ENCODE results near the gene UVRAG. TPM values are rescaled to one million over a fixed set of nuclear protein-coding genes. Genes with fewer than 3 reads are reported as not detected.
"Not testable (repeated sequence)": the region's sequence is repeated elsewhere in the genome, so short reads cannot be mapped to it uniquely, and the experiment has no call there.

Gene UVRAG
- total RNA-seq, 1 donor from 2014 or later, result 14.1 TPM

- Histone ChIP-seq H3K9me3 (ENCODE audit: control insufficient read depth in 3 of 3, low read length in 3 of 3) (no peaks in the 10 kb centered on the region), H3K9ac (ENCODE audit: low read depth in 1 of 3, low read length in 3 of 3) (no peak overlapping the region), H3K4me1 (ENCODE audit: control insufficient read depth in 3 of 3, insufficient read depth in 3 of 3, low read length in 3 of 3) (peaks cover 13 to 16% (median 15%) of the 10 kb centered on the region in 3 donors), H3K27ac (ENCODE audit: low read depth, low read length) (no peak overlapping the region), H3K36me3 (ENCODE audit: control insufficient read depth in 3 of 3, insufficient read depth in 3 of 3, low read length in 3 of 3) (no peaks in the 10 kb centered on the region), H3K27me3 (ENCODE audit: control insufficient read depth in 3 of 3, insufficient read depth in 3 of 3, low read length in 3 of 3) (no peaks in the 10 kb centered on the region), H3K4me3 (ENCODE audit: low read length in 3 of 3) (no peak overlapping the region)
Measured at GRCh38 chr11:75920848-75921247, 105.8 kb downstream of the UVRAG start.

- Histone ChIP-seq H3K9ac (ENCODE audit: low read depth in 1 of 3, low read length in 3 of 3) (no peak overlapping the region), H3K27ac (ENCODE audit: low read depth, low read length) (no peak overlapping the region)
Measured at GRCh38 chr11:75921808-75922207, 106.8 kb downstream of the UVRAG start.

GRCh38 chr11:75924966-75925784 lies 110.2 kb downstream of the UVRAG start:
- Histone ChIP-seq H3K4me3 (ENCODE audit: low read length in 3 of 3) (no peak overlapping the region), H3K9ac (ENCODE audit: low read depth in 1 of 3, low read length in 3 of 3) (no peak overlapping the region), H3K36me3 (ENCODE audit: control insufficient read depth in 3 of 3, insufficient read depth in 3 of 3, low read length in 3 of 3) (no peaks in the 10 kb centered on the region), H3K4me1 (ENCODE audit: control insufficient read depth in 3 of 3, insufficient read depth in 3 of 3, low read length in 3 of 3) (peaks cover 5 to 6% (median 6%) of the 10 kb centered on the region in 3 donors), H3K27ac (ENCODE audit: low read depth, low read length) (no peak overlapping the region), H3K9me3 (ENCODE audit: control insufficient read depth in 3 of 3, low read length in 3 of 3) (no peaks in the 10 kb centered on the region), H3K27me3 (ENCODE audit: control insufficient read depth in 3 of 3, insufficient read depth in 3 of 3, low read length in 3 of 3) (no peaks in the 10 kb centered on the region)

More at GRCh38 chr11:75921808-75922207, 106.8 kb downstream of the UVRAG start:
- no peaks in the 10 kb centered on the region for H3K9me3 ChIP-seq (ENCODE audit: control insufficient read depth in 3 of 3, low read length in 3 of 3)
- H3K27me3 ChIP-seq (ENCODE audit: control insufficient read depth in 3 of 3, insufficient read depth in 3 of 3, low read length in 3 of 3), result no peaks in the 10 kb centered on the region
- H3K4me1 ChIP-seq (ENCODE audit: control insufficient read depth in 3 of 3, insufficient read depth in 3 of 3, low read length in 3 of 3), result peaks cover 13 to 16% (median 15%) of the 10 kb centered on the region in 3 donors
- no peak overlapping the region for H3K4me3 ChIP-seq (ENCODE audit: low read length in 3 of 3)
- no peaks in the 10 kb centered on the region for H3K36me3 ChIP-seq (ENCODE audit: control insufficient read depth in 3 of 3, insufficient read depth in 3 of 3, low read length in 3 of 3)

GRCh38 chr11:75925785-75926164 lies 110.8 kb downstream of the UVRAG start:
- H3K4me3 ChIP-seq (ENCODE audit: low read length in 3 of 3), result no peak overlapping the region
- no peaks in the 10 kb centered on the region for H3K36me3 ChIP-seq (ENCODE audit: control insufficient read depth in 3 of 3, insufficient read depth in 3 of 3, low read length in 3 of 3)
- H3K27me3 ChIP-seq (ENCODE audit: control insufficient read depth in 3 of 3, insufficient read depth in 3 of 3, low read length in 3 of 3), result no peaks in the 10 kb centered on the region
- no peak overlapping the region for H3K9ac ChIP-seq (ENCODE audit: low read depth in 1 of 3, low read length in 3 of 3)
- peaks cover 5 to 6% (median 6%) of the 10 kb centered on the region in 3 donors for H3K4me1 ChIP-seq (ENCODE audit: control insufficient read depth in 3 of 3, insufficient read depth in 3 of 3, low read length in 3 of 3)
- no peaks in the 10 kb centered on the region for H3K9me3 ChIP-seq (ENCODE audit: control insufficient read depth in 3 of 3, low read length in 3 of 3)
- H3K27ac ChIP-seq (ENCODE audit: low read depth, low read length), result no peak overlapping the region

GRCh38 chr11:75929706-75930105 lies 114.7 kb downstream of the UVRAG start:
- Histone ChIP-seq H3K36me3 (ENCODE audit: control insufficient read depth in 3 of 3, insufficient read depth in 3 of 3, low read length in 3 of 3) (no peaks in the 10 kb centered on the region), H3K9ac (ENCODE audit: low read depth in 1 of 3, low read length in 3 of 3) (no peak overlapping the region), H3K27ac (ENCODE audit: low read depth, low read length) (no peak overlapping the region), H3K4me3 (ENCODE audit: low read length in 3 of 3) (no peak overlapping the region), H3K27me3 (ENCODE audit: control insufficient read depth in 3 of 3, insufficient read depth in 3 of 3, low read length in 3 of 3) (no peaks in the 10 kb centered on the region), H3K9me3 (ENCODE audit: control insufficient read depth in 3 of 3, low read length in 3 of 3) (no peaks in the 10 kb centered on the region), H3K4me1 (ENCODE audit: control insufficient read depth in 3 of 3, insufficient read depth in 3 of 3, low read length in 3 of 3) (peaks cover 4 to 5% (median 5%) of the 10 kb centered on the region in 3 donors)

- Histone ChIP-seq H3K9ac (ENCODE audit: low read depth in 1 of 3, low read length in 3 of 3) (no peak overlapping the region), H3K27me3 (ENCODE audit: control insufficient read depth in 3 of 3, insufficient read depth in 3 of 3, low read length in 3 of 3) (no peaks in the 10 kb centered on the region), H3K9me3 (ENCODE audit: control insufficient read depth in 3 of 3, low read length in 3 of 3) (no peaks in the 10 kb centered on the region), H3K4me1 (ENCODE audit: control insufficient read depth in 3 of 3, insufficient read depth in 3 of 3, low read length in 3 of 3) (no peaks in the 10 kb centered on the region), H3K36me3 (ENCODE audit: control insufficient read depth in 3 of 3, insufficient read depth in 3 of 3, low read length in 3 of 3) (no peaks in the 10 kb centered on the region), H3K27ac (ENCODE audit: low read depth, low read length) (no peak overlapping the region), H3K4me3 (ENCODE audit: low read length in 3 of 3) (no peak overlapping the region)
Measured at GRCh38 chr11:75930534-75930933, 115.5 kb downstream of the UVRAG start.

GRCh38 chr11:75931124-75931523 lies 116.1 kb downstream of the UVRAG start:
- Histone ChIP-seq H3K4me1 (ENCODE audit: control insufficient read depth in 3 of 3, insufficient read depth in 3 of 3, low read length in 3 of 3) (no peaks in the 10 kb centered on the region), H3K9me3 (ENCODE audit: control insufficient read depth in 3 of 3, low read length in 3 of 3) (no peaks in the 10 kb centered on the region), H3K4me3 (ENCODE audit: low read length in 3 of 3) (no peak overlapping the region), H3K27me3 (ENCODE audit: control insufficient read depth in 3 of 3, insufficient read depth in 3 of 3, low read length in 3 of 3) (no peaks in the 10 kb centered on the region), H3K36me3 (ENCODE audit: control insufficient read depth in 3 of 3, insufficient read depth in 3 of 3, low read length in 3 of 3) (no peaks in the 10 kb centered on the region), H3K27ac (ENCODE audit: low read depth, low read length) (no peak overlapping the region), H3K9ac (ENCODE audit: low read depth in 1 of 3, low read length in 3 of 3) (no peak overlapping the region)

- not testable (repeated sequence) for H3K27me3 ChIP-seq (ENCODE audit: control insufficient read depth in 3 of 3, insufficient read depth in 3 of 3, low read length in 3 of 3); H3K9me3 ChIP-seq (ENCODE audit: control insufficient read depth in 3 of 3, low read length in 3 of 3); H3K27ac ChIP-seq (ENCODE audit: low read depth, low read length); H3K4me3 ChIP-seq (ENCODE audit: low read length in 3 of 3); H3K9ac ChIP-seq (ENCODE audit: low read depth in 1 of 3, low read length in 3 of 3); H3K36me3 ChIP-seq (ENCODE audit: control insufficient read depth in 3 of 3, insufficient read depth in 3 of 3, low read length in 3 of 3); H3K4me1 ChIP-seq (ENCODE audit: control insufficient read depth in 3 of 3, insufficient read depth in 3 of 3, low read length in 3 of 3)
Measured at GRCh38 chr11:75933736-75934135, 118.7 kb downstream of the UVRAG start.

GRCh38 chr11:75934851-75935250 lies 119.8 kb downstream of the UVRAG start:
- Histone ChIP-seq H3K4me1 (ENCODE audit: control insufficient read depth in 3 of 3, insufficient read depth in 3 of 3, low read length in 3 of 3) (peaks cover 2 to 9% (median 8%) of the 10 kb centered on the region in 3 donors), H3K27me3 (ENCODE audit: control insufficient read depth in 3 of 3, insufficient read depth in 3 of 3, low read length in 3 of 3) (no peaks in the 10 kb centered on the region), H3K9me3 (ENCODE audit: control insufficient read depth in 3 of 3, low read length in 3 of 3) (no peaks in the 10 kb centered on the region), H3K4me3 (ENCODE audit: low read length in 3 of 3) (no peak overlapping the region), H3K36me3 (ENCODE audit: control insufficient read depth in 3 of 3, insufficient read depth in 3 of 3, low read length in 3 of 3) (no peaks in the 10 kb centered on the region), H3K9ac (ENCODE audit: low read depth in 1 of 3, low read length in 3 of 3) (no peak overlapping the region), H3K27ac (ENCODE audit: low read depth, low read length) (no peak overlapping the region)

- no peaks in the 10 kb centered on the region for H3K36me3 ChIP-seq (ENCODE audit: control insufficient read depth in 3 of 3, insufficient read depth in 3 of 3, low read length in 3 of 3)
- H3K4me1 ChIP-seq (ENCODE audit: control insufficient read depth in 3 of 3, insufficient read depth in 3 of 3, low read length in 3 of 3), result peaks cover 2 to 10% (median 9%) of the 10 kb centered on the region in 3 donors
- H3K4me3 ChIP-seq (ENCODE audit: low read length in 3 of 3), result no peak overlapping the region
- no peak overlapping the region for H3K9ac ChIP-seq (ENCODE audit: low read depth in 1 of 3, low read length in 3 of 3)
- no peak overlapping the region for H3K27ac ChIP-seq (ENCODE audit: low read depth, low read length)
- H3K27me3 ChIP-seq (ENCODE audit: control insufficient read depth in 3 of 3, insufficient read depth in 3 of 3, low read length in 3 of 3), result no peaks in the 10 kb centered on the region
- no peaks in the 10 kb centered on the region for H3K9me3 ChIP-seq (ENCODE audit: control insufficient read depth in 3 of 3, low read length in 3 of 3)
Measured at GRCh38 chr11:75938543-75938942, 123.5 kb downstream of the UVRAG start.

Data from skeletal muscle tissue (tissue), 4 donors.